ENCODE measurements around the gene LGR4. TPM values are rescaled to one million over a fixed set of nuclear protein-coding genes. Genes with fewer than 3 reads are reported as not detected.

LGR4 gene
- polyA plus RNA-seq, 1 experiment, result 5.8 TPM

DNA sequence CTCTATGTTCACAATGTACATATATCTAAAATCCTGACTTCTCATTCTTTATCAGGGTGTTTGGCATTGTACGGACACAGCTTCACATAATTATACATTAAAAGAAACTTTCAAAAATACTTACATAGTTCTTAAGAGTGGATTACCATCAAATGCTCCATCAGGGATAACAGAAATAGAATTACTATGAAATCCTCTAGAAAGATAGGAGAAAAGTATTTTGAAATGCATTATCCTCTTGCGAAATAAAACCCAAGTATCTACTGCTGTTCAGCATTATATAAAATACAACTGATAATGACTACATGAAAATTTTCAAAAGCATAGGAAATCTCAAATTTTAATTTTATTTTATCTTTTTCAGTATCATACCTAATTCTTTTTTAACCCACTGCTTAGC, 91.8 kb downstream of the LGR4 start:
- TF ChIP-seq, protein P1, sequence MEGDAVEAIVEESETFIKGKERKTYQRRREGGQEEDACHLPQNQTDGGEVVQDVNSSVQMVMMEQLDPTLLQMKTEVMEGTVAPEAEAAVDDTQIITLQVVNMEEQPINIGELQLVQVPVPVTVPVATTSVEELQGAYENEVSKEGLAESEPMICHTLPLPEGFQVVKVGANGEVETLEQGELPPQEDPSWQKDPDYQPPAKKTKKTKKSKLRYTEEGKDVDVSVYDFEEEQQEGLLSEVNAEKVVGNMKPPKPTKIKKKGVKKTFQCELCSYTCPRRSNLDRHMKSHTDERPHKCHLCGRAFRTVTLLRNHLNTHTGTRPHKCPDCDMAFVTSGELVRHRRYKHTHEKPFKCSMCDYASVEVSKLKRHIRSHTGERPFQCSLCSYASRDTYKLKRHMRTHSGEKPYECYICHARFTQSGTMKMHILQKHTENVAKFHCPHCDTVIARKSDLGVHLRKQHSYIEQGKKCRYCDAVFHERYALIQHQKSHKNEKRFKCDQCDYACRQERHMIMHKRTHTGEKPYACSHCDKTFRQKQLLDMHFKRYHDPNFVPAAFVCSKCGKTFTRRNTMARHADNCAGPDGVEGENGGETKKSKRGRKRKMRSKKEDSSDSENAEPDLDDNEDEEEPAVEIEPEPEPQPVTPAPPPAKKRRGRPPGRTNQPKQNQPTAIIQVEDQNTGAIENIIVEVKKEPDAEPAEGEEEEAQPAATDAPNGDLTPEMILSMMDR (IDR thresholded peaks at IDR 0.05; ENCODE audit: low read depth, low read length), result no peak
- no peaks in the 10 kb centered on the region for H3K9me3 ChIP-seq (ENCODE audit: control insufficient read depth, insufficient read depth, low read length)
- H3K4me3 ChIP-seq (ENCODE audit: low read depth, low read length), result no peak overlapping the region
- POLR2A ChIA-PET, result no interaction called here
- H3K27ac ChIP-seq (ENCODE audit: low read depth, low read length), result no peak overlapping the region
- no peaks in the 10 kb centered on the region for H3K27me3 ChIP-seq (ENCODE audit: control insufficient read depth, insufficient read depth, low read length)
- CTCF ChIA-PET, result interaction anchor here (1.0 kb wide), 1 partner anchor 118 kb away, joined by 3 read pairs; no protein-coding TSS in a partner anchor
- no peak for DNase-seq (ENCODE audit: low read depth, low spot score)

DNA sequence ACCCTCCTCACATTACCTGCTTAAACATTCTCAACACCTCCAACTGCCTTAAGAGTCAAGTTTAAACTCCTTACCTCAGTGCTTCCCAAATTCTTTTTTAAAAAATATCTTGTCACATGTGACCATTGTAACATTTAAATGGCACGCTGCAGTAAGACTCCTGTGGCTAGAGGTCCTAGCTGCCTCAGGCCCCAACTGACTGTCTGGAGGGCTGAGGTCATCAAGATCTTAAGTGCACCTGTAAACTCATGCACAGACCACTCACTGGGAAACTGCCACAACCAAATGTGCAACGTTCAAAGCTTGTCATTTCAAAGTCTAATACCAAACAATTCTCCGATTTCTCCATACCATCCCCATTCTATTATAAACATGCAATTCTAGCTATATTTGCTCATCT, 93.1 kb downstream of the LGR4 start:
- no peak for DNase-seq (ENCODE audit: low read depth, low spot score)
- TF ChIP-seq, protein P1 (IDR thresholded peaks at IDR 0.05; ENCODE audit: low read depth, low read length), result no peak
- Histone ChIP-seq H3K27me3 (ENCODE audit: control insufficient read depth, insufficient read depth, low read length) (no peaks in the 10 kb centered on the region), H3K27ac (ENCODE audit: low read depth, low read length) (no peak overlapping the region), H3K9me3 (ENCODE audit: control insufficient read depth, insufficient read depth, low read length) (no peaks in the 10 kb centered on the region), H3K4me3 (ENCODE audit: low read depth, low read length) (no peak overlapping the region)
- ChIA-PET POLR2A (no interaction called here), CTCF (interaction anchor here (1.1 kb wide), 1 partner anchor 106 kb away, joined by 3 read pairs; no protein-coding TSS in a partner anchor)

DNA sequence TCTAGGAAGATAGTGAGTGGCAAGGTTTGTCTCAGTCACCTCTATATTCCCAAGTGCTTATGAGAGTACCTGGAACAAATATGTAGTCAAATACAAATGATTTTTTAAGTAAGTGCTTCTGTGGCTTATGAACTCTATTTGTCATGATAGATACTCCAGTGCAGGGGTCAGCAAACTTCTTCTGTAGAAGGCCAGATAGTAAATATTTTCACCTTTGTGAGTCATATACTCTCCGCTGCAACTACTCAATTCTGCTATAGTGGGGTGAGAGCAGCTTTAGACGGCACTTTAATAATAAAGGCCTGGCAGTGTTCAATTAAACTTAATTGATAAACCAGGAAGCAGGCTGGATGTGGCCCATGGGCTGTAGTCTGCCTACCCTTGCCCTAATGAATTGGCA, 97.2 kb downstream of the LGR4 start:
- TF ChIP-seq, protein P1 (IDR thresholded peaks at IDR 0.05; ENCODE audit: low read depth, low read length), result no peak
- ChIA-PET POLR2A (no interaction called here), CTCF (no interaction called here)
- H3K9me3 ChIP-seq (ENCODE audit: control insufficient read depth, insufficient read depth, low read length), result no peaks in the 10 kb centered on the region
- no peak overlapping the region for H3K27ac ChIP-seq (ENCODE audit: low read depth, low read length)
- no peak overlapping the region for H3K4me3 ChIP-seq (ENCODE audit: low read depth, low read length)
- no peak for DNase-seq (ENCODE audit: low read depth, low spot score)
- no peaks in the 10 kb centered on the region for H3K27me3 ChIP-seq (ENCODE audit: control insufficient read depth, insufficient read depth, low read length)

DNA sequence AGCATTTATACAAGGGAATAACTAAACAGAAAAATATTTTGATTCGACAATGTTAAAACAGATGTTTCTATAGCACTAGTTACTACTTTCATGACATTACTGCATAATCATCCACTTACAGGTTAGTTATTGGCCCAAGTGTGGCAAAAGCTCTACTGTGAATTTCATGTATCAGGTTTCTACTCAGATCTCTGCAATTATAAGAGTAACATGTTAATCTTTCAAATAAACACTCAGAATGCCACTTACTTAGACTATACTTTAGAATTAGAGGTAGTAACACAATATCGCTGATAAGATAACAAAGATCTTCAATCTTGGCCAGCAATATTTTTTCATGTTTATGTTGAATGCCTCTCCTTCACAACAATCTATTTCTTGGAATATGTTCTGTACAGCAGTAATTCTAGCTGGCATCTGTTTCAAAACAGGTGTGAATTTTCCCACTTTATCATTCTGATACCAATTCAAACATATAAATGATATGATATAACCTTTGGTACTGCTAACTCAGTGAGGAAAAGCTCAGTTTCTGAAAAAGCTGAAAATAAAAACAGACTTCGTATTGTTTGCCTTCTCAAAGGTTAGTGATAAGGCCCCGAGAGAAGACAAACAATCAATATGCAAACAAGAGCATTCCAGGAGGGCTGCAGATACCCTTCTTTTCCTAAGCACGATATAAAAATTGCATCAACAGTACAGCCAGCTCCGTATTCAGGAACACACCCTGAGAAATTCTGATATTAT, 98.6 kb downstream of the LGR4 start:
- CTCF ChIA-PET, result interaction anchor here (0.6 to 1.0 kb wide), 3 partner anchors 78 to 171 kb away, joined by 3 to 6 read pairs (median 3); no protein-coding TSS in a partner anchor
- Histone ChIP-seq H3K27me3 (ENCODE audit: control insufficient read depth, insufficient read depth, low read length) (no peaks in the 10 kb centered on the region), H3K27ac (ENCODE audit: low read depth, low read length) (no peak overlapping the region), H3K4me3 (ENCODE audit: low read depth, low read length) (no peak overlapping the region), H3K9me3 (ENCODE audit: control insufficient read depth, insufficient read depth, low read length) (no peaks in the 10 kb centered on the region)
- TF ChIP-seq, protein P1 (IDR thresholded peaks at IDR 0.05; ENCODE audit: low read depth, low read length), result no peak
- POLR2A ChIA-PET, result no interaction called here
- DNase-seq (ENCODE audit: low read depth, low spot score), result no peak

DNA sequence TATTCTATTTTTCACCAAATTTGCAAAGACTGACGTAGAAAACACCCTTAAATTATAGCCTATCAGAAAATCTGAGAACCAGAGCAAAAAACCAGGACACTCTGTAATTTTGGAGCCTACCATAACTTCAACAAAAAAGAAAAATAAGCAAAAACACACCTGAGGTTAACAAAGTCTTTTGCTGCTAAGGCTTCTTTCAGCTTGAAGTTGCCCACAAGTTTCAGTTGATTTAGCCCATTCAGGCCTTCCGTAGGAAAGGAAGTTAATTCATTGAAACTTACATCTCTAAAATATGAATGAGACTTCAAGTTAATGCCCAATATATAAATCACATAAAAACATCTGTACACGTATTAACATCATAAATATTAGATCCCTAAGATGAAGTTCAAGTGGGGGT, 99.2 kb downstream of the LGR4 start:
- Histone ChIP-seq H3K27ac (ENCODE audit: low read depth, low read length) (no peak overlapping the region), H3K9me3 (ENCODE audit: control insufficient read depth, insufficient read depth, low read length) (no peaks in the 10 kb centered on the region), H3K27me3 (ENCODE audit: control insufficient read depth, insufficient read depth, low read length) (no peaks in the 10 kb centered on the region), H3K4me3 (ENCODE audit: low read depth, low read length) (no peak overlapping the region)
- ChIA-PET CTCF (interaction anchor here (0.6 to 1.0 kb wide), 2 partner anchors 77 to 171 kb away, joined by 3 to 6 read pairs; no protein-coding TSS in a partner anchor), POLR2A (no interaction called here)
- TF ChIP-seq, protein P1 (IDR thresholded peaks at IDR 0.05; ENCODE audit: low read depth, low read length), result no peak
- no peak for DNase-seq (ENCODE audit: low read depth, low spot score)

Measured in AG04450 (cell line).